ENCODE data around the gene ZCCHC14. TPM values are rescaled to one million over a fixed set of nuclear protein-coding genes. Genes with fewer than 3 reads are reported as not detected.

The ZCCHC14 gene
- total and polyA plus RNA-seq, 2 experiments from 2014 or later = 7.9 to 23.2 TPM

DNA sequence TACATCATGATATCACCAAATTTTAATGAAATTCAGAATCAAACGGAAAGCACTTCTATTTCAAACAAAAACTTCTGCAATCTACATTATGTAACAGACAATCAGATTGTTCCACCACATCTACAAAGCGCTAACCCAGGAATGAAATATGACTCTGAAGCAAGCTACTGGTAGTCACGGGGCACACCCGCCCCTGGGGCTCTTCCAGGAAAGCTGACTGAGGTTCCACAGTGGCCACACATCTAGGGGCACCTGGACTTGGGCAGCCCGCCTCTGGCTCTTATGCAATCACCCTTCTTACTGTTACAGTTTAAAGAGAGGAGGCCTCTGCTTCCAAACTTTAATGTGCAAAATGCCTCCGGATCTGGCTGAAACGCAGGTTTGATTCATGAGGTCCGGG, 27.5 kb downstream of the ZCCHC14 start:
- no peaks in the 10 kb centered on the region for H3K9me3 ChIP-seq (ENCODE audit: low read depth)
- TF ChIP-seq, protein P1, sequence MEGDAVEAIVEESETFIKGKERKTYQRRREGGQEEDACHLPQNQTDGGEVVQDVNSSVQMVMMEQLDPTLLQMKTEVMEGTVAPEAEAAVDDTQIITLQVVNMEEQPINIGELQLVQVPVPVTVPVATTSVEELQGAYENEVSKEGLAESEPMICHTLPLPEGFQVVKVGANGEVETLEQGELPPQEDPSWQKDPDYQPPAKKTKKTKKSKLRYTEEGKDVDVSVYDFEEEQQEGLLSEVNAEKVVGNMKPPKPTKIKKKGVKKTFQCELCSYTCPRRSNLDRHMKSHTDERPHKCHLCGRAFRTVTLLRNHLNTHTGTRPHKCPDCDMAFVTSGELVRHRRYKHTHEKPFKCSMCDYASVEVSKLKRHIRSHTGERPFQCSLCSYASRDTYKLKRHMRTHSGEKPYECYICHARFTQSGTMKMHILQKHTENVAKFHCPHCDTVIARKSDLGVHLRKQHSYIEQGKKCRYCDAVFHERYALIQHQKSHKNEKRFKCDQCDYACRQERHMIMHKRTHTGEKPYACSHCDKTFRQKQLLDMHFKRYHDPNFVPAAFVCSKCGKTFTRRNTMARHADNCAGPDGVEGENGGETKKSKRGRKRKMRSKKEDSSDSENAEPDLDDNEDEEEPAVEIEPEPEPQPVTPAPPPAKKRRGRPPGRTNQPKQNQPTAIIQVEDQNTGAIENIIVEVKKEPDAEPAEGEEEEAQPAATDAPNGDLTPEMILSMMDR (IDR thresholded peaks at IDR 0.05; ENCODE audit: low read depth, low read length) = no peak
- H3K36me3 ChIP-seq = no peaks in the 10 kb centered on the region
- no peaks in the 10 kb centered on the region for H3K27me3 ChIP-seq
- peaks cover 33% of the 10 kb centered on the region for H3K4me1 ChIP-seq (ENCODE audit: low read depth)
- peak in 1 of 2 donors; percentile 87 for DNase-seq (ENCODE audit: low read depth in 1 of 2, low spot score in 1 of 2)
- no peak overlapping the region for H3K4me3 ChIP-seq
- H3K27ac ChIP-seq = peak overlapping the region; percentile 92

DNA sequence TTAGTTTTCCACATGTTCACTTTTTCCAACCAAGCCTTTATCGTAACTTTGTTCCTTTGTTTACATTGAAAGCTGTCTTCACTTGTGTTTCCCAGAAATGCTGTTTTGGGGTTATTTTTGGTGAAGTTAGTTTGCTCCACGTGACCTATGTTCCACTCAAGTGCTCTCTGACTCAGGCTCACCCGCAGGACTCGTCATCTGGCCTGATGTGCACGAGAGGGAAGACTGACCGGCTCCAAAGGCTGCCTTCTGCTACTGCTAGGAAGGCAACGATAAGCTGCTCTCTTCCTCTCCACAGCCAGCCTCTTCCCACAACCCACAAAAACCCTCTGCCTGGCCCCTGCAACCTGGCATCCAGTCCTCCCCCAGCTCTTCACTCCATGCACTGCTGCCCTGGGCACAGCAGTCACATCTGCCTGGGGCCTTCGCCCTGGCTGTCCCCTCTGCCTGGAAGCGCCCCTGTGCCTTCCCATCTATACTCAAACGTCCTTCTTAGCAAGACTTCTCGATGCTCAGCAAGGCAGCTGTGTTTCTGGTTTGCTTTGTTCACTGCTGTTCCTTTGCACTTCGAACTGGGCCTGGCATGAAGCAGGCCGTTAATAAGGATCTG, 28.0 kb downstream of the ZCCHC14 start:
- Histone ChIP-seq H3K9me3 (ENCODE audit: low read depth) (no peaks in the 10 kb centered on the region), H3K27ac (peak overlapping the region; percentile 92)

DNA sequence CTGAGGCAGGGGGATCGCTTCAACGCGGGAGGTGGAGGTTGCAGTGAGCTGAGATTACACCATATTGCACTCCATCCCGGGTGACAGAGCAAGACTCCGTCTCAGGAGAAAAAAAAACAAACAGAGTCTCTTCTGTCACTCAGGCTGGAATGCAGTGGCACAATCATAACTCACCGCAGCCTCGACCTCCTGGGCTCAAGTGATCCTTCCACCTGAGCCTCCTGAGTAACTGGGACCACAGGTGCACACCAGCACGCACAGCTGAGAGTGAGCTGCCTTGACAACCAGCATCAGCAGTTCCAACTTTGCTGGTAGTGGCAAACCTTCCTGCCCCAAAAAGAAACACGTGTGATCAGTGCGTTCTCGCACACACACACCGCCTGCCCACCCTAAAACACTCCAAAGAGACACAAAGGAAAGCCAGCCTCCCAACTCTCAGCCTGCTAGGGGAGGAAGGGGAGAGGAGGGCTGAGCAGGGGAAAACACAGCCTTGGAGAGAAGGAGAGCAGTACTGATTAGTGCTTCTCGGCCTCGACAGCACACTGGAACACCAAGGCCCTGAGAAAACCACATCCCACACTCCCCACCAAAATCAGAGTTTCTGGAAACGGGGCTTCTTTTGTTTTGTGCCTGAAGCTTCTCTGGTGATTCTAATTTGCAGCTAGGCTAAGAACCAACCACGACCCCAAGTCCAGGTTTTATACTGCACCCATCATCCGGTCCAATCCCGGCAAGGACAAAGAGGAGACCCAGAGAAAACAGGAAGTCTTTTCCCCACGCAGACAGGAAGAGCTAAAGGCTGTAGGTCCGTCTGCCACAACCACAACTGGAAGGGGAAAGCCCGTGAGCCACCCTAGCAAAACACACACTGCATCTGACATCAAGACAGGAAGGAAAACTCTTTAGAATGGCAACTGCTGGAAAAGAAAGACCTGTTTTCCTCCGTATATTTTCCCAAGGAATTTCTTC, 28.8 kb downstream of the ZCCHC14 start:
- peak in 1 of 2 donors; percentile 84 for DNase-seq (ENCODE audit: low read depth in 1 of 2, low spot score in 1 of 2)
- Histone ChIP-seq H3K36me3 (no peaks in the 10 kb centered on the region), H3K27me3 (no peaks in the 10 kb centered on the region), H3K4me1 (ENCODE audit: low read depth) (peaks cover 33% of the 10 kb centered on the region), H3K27ac (peak overlapping the region; percentile 92), H3K9me3 (ENCODE audit: low read depth) (no peaks in the 10 kb centered on the region), H3K4me3 (no peak overlapping the region)
- TF ChIP-seq, protein P1 (IDR thresholded peaks at IDR 0.05; ENCODE audit: low read depth, low read length) = no peak

More for the DNA sequence above, 28.0 kb downstream of the ZCCHC14 start:
- H3K4me3 ChIP-seq = no peak overlapping the region
- H3K36me3 ChIP-seq = no peaks in the 10 kb centered on the region
- TF ChIP-seq, protein P1 (IDR thresholded peaks at IDR 0.05; ENCODE audit: low read depth, low read length) = no peak
- H3K4me1 ChIP-seq (ENCODE audit: low read depth) = peaks cover 33% of the 10 kb centered on the region
- DNase-seq (ENCODE audit: low read depth in 1 of 2, low spot score in 1 of 2) = peak; percentile 49 to 94
- no peaks in the 10 kb centered on the region for H3K27me3 ChIP-seq

DNA sequence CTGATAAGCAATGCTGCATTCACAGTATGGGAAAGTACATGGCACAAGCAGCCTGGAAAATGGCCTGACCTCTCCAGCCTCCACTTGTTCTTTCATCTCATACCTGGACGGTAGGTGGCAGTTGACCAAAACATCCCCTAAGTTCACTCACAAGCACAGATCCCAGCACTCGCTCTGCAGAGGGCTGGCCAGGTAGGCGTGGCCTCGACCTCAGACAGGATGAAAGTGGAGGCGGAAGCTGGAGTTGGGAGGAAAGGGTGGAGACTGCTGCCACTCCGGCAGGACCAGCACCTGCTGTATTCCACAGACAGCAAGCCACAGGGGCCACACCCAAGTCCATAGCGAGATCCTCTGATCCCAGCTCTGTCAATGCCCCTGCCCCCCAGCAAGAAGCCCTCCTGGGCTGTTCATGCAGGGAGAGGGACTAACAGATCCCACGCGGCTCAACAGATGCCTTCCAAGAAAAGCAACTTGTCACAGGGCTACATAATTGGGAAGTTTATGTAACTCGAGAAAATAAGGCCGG, 31.3 kb downstream of the ZCCHC14 start:
- no peak overlapping the region for H3K4me3 ChIP-seq

DNA sequence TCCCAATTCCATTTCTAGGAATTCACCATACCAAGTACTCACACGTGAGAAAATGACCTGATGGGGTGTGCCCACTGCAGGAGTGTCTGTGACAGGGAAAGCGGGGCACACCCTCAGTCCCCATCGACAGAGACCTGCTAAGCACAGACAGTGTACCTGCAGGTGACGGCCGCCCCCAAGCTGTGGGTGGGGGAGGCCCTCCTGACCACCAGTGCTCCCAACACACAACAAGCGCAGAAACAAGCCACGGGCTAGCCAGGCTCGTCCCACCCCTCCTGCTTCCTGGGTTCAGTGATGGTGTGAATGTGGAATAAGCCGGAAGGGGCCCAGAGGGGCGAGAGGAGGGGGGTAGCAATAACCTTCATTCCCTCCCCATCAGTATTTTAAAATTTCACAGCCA, 31.9 kb downstream of the ZCCHC14 start:
- Histone ChIP-seq H3K9me3 (ENCODE audit: low read depth) (no peaks in the 10 kb centered on the region), H3K27ac (no peak overlapping the region), H3K4me3 (no peak overlapping the region), H3K4me1 (ENCODE audit: low read depth) (peaks cover 23% of the 10 kb centered on the region), H3K36me3 (peaks cover 4% of the 10 kb centered on the region), H3K27me3 (no peaks in the 10 kb centered on the region)
- no peak for DNase-seq (ENCODE audit: low read depth in 1 of 2, low spot score in 1 of 2)
- TF ChIP-seq, protein P1 (IDR thresholded peaks at IDR 0.05; ENCODE audit: low read depth, low read length) = no peak

More for the DNA sequence above, 31.3 kb downstream of the ZCCHC14 start:
- Histone ChIP-seq H3K27me3 (no peaks in the 10 kb centered on the region), H3K9me3 (ENCODE audit: low read depth) (no peaks in the 10 kb centered on the region), H3K27ac (no peak overlapping the region), H3K4me1 (ENCODE audit: low read depth) (peaks cover 29% of the 10 kb centered on the region), H3K36me3 (peaks cover 4% of the 10 kb centered on the region)
- DNase-seq (ENCODE audit: low read depth in 1 of 2, low spot score in 1 of 2) = peak; percentile 33 to 89
- TF ChIP-seq, protein P1 (IDR thresholded peaks at IDR 0.05; ENCODE audit: low read depth, low read length) = peak; percentile 13
